Caco-2 (cell line): ENCODE results near the gene PCDHB1. TPM values are rescaled to one million over a fixed set of nuclear protein-coding genes. Genes with fewer than 3 reads are reported as not detected.
A peak's percentile ranks its signal among the peaks of the same experiment; 100 is the strongest.
"Not testable (repeated sequence)": the region's sequence is repeated elsewhere in the genome, so short reads cannot be mapped to it uniquely, and the experiment has no call there.

ENCODE experiments used
- BruUV-seq: library from RNA; stranded (reverse); fragments of 400-500 nt; replicated peaks from 2 replicates; lab custom pipeline; 2021; lab: Mats Ljungman, UMichigan
- CTCF ChIA-PET: fragments of 300-600 bp; sonication (Branson Sonifier 250); formaldehyde crosslinking; loops from one replicate; lab custom pipeline; 2022; ENCODE audit warnings: antibody characterized with exemption; lab: Charles Lee
- POLR2A ChIA-PET: fragments of 300-600 bp; sonication (Branson Sonifier 250); formaldehyde crosslinking; loops from one replicate; lab custom pipeline; 2022; ENCODE audit warnings: antibody characterized with exemption; lab: Charles Lee
- DNase-seq, 2 experiments: peaks; one replicate each; pipeline versions ENCODE4 v3.0.0 to v3.0.0-alpha.2; 2020 to 2022
- H3K27me3 ChIP-seq: replicated peaks from 2 replicates; pipeline ENCODE4 v1.6.0; 2011; ENCODE audit warnings: low read length; ENCODE audit not compliant: control insufficient read depth, insufficient read depth
- H3K36me3 ChIP-seq: 2 replicates; pipeline ENCODE4 v1.5.1; 2011; ENCODE audit warnings: low read length; ENCODE audit not compliant: control insufficient read depth, insufficient read depth
- H3K4me1 ChIP-seq: fragments of 250-450 bp; sonication (Bioruptor Pico); 2 replicates; pipeline ENCODE4 v1.5.1; 2020; ENCODE audit warnings: mild to moderate bottlenecking
- H3K4me3 ChIP-seq: 2 replicates; pipeline ENCODE4 v1.5.1; 2011; ENCODE audit warnings: low read depth, mild to moderate bottlenecking, control low read depth, low read length
- H3K9me3 ChIP-seq: fragments of 250-450 bp; sonication (Bioruptor Pico); 2 replicates; pipeline ENCODE4 v1.5.1; 2020; ENCODE audit warnings: mild to moderate bottlenecking, moderate library complexity
- H3K27ac Mint-ChIP-seq: one replicate; pipeline ENCODE4 v1.8.0; 2022; ENCODE audit warnings: mixed read lengths; ENCODE audit not compliant: unreplicated experiment
- H3K27me3 Mint-ChIP-seq: one replicate; pipeline ENCODE4 v1.8.0; 2022; ENCODE audit warnings: mixed read lengths; ENCODE audit not compliant: insufficient read depth, unreplicated experiment
- H3K36me3 Mint-ChIP-seq: one replicate; pipeline ENCODE4 v1.8.0; 2022; ENCODE audit warnings: mild to moderate bottlenecking, mixed read lengths; ENCODE audit not compliant: insufficient read depth, unreplicated experiment
- H3K4me1 Mint-ChIP-seq: one replicate; pipeline ENCODE4 v1.8.0; 2022; ENCODE audit warnings: low read depth, mixed read lengths; ENCODE audit not compliant: unreplicated experiment
- H3K4me3 Mint-ChIP-seq: one replicate; pipeline ENCODE4 v1.8.0; 2022; ENCODE audit warnings: mild to moderate bottlenecking, moderate library complexity, mixed read lengths; ENCODE audit not compliant: unreplicated experiment
- H3K9me3 Mint-ChIP-seq: one replicate; pipeline ENCODE4 v1.8.0; 2022; ENCODE audit warnings: mixed read lengths; ENCODE audit not compliant: unreplicated experiment
- CTCF ChIP-seq, 2 experiments: fragments of 200-600 bp in 1 of 2; IDR thresholded peaks; 1 replicate in 1 of 2; 2 replicates in 1 of 2; pipeline versions ENCODE4 v1.5.1 to v1.8.0; 2011 to 2022; ENCODE audit warnings: antibody characterized with exemption in 1 of 2, control low read depth in 1 of 2, inconsistent platforms in 1 of 2, low read depth in 1 of 2, low read length in 1 of 2, mild to moderate bottlenecking in 1 of 2, moderate library complexity in 1 of 2; ENCODE audit not compliant: insufficient read depth in 1 of 2, severe bottlenecking in 1 of 2, unreplicated experiment in 1 of 2
- intact Hi-C: fragments of 100-400 bp; cut with micrococcal nuclease; formaldehyde crosslinking; loops from one replicate; pipeline ENCODE4 v1.10.0; 2022; ENCODE audit not compliant: unreplicated experiment
- total RNA-seq: library from RNA; stranded (reverse); gene quantifications from 2 replicates; pipeline ENCODE4 v1.2.3, GENCODE V29; 2022

The PCDHB1 gene
- total RNA-seq, 1 experiment from 2014 or later, result not detected

- Mint-ChIP-seq H3K27ac (peak overlapping the region; percentile 63), H3K36me3 (no peaks in the 10 kb centered on the region), H3K4me1 (no peaks in the 10 kb centered on the region), H3K27me3 (no peaks in the 10 kb centered on the region), H3K9me3 (peaks cover 24% of the 10 kb centered on the region), H3K4me3 (peak overlapping the region; percentile 75)
- no TSS peak for BruUV-seq
- Histone ChIP-seq H3K9me3 (no peaks in the 10 kb centered on the region; the same call in 1 of the 2 replicates), H3K36me3 (no peaks in the 10 kb centered on the region), H3K4me1 (no peaks in the 10 kb centered on the region), H3K27me3 (no peaks in the 10 kb centered on the region), H3K4me3 (peak overlapping the region; percentile 27)
- TF ChIP-seq CTCF (IDR thresholded peaks at IDR 0.05; ENCODE audit: insufficient read depth in 1 of 2, low read depth in 1 of 2, low read length in 1 of 2, severe bottlenecking in 1 of 2, unreplicated experiment in 1 of 2), result peak in 1 of 2 experiments; percentile 20
- DNase-seq, result peak; percentile 38 to 51
- ChIA-PET POLR2A (no interaction called here), CTCF (no interaction called here)
- intact Hi-C loops, result loop anchor here (2.0 kb wide), 1 partner anchor 476 kb away; no protein-coding TSS in a partner anchor
These were observed 33.4 kb downstream of the PCDHB1 start for GRCh38 chr5:141084487-141084989.

GRCh38 chr5:141094481-141095262 is 43.5 kb downstream of the PCDHB1 start, which contains the start of gene PCDHB2:
TSS of gene PCDHB2 (plus strand) at chr5:141094615. CDS start at chr5:141094791, 176 bp downstream.
- POLR2A ChIA-PET, result no interaction called here
- BruUV-seq, result no TSS peak
- Histone ChIP-seq H3K4me3 (no peak within 1 kb of the TSS), H3K36me3 (no peaks in the 10 kb centered on the region), H3K9me3 (no peaks in the 10 kb centered on the region; the same call in 1 of the 2 replicates), H3K27me3 (no peaks in the 10 kb centered on the region), H3K4me1 (no peaks in the 10 kb centered on the region)
- Mint-ChIP-seq H3K4me3 (peak within 1 kb of the TSS; percentile 21), H3K27me3 (no peaks in the 10 kb centered on the region), H3K36me3 (no peaks in the 10 kb centered on the region), H3K9me3 (peaks cover 35% of the 10 kb centered on the region), H3K4me1 (no peaks in the 10 kb centered on the region), H3K27ac (no peak within 1 kb of the TSS)
- TF ChIP-seq CTCF (IDR thresholded peaks at IDR 0.05; ENCODE audit: insufficient read depth in 1 of 2, low read depth in 1 of 2, low read length in 1 of 2, severe bottlenecking in 1 of 2, unreplicated experiment in 1 of 2), result no peak
- CTCF ChIA-PET, result no interaction called here
- intact Hi-C loops, result no loop called here
- no peak for DNase-seq

GRCh38 chr5:141095263-141095641 is 44.1 kb downstream of the PCDHB1 start:
- Mint-ChIP-seq H3K9me3 (peaks cover 41% of the 10 kb centered on the region), H3K4me1 (no peaks in the 10 kb centered on the region), H3K36me3 (no peaks in the 10 kb centered on the region), H3K27ac (no peak overlapping the region), H3K4me3 (no peak overlapping the region), H3K27me3 (no peaks in the 10 kb centered on the region)
- DNase-seq, result no peak
- BruUV-seq, result no TSS peak
- Histone ChIP-seq H3K36me3 (no peaks in the 10 kb centered on the region), H3K4me3 (no peak overlapping the region), H3K27me3 (no peaks in the 10 kb centered on the region), H3K9me3 (no peaks in the 10 kb centered on the region; the same call in 1 of the 2 replicates), H3K4me1 (no peaks in the 10 kb centered on the region)
- TF ChIP-seq CTCF (IDR thresholded peaks at IDR 0.05; ENCODE audit: insufficient read depth in 1 of 2, low read depth in 1 of 2, low read length in 1 of 2, severe bottlenecking in 1 of 2, unreplicated experiment in 1 of 2), result no peak
- POLR2A ChIA-PET, result no interaction called here
- intact Hi-C loops, result no loop called here
- CTCF ChIA-PET, result no interaction called here

- POLR2A ChIA-PET, H3K36me3 ChIP-seq, H3K4me1 ChIP-seq, intact Hi-C loops, H3K4me3 ChIP-seq, H3K27me3 ChIP-seq, CTCF ChIA-PET, H3K9me3 ChIP-seq, H3K4me3 Mint-ChIP-seq, H3K27ac Mint-ChIP-seq, DNase-seq, H3K4me1 Mint-ChIP-seq, H3K27me3 Mint-ChIP-seq, BruUV-seq, H3K36me3 Mint-ChIP-seq: not testable (repeated sequence)
- H3K9me3 Mint-ChIP-seq, result peaks cover 47% of the 10 kb centered on the region
These were observed 45.0 kb downstream of the PCDHB1 start for GRCh38 chr5:141096181-141096580.

- H3K27me3 ChIP-seq, H3K9me3 ChIP-seq, H3K4me1 ChIP-seq, H3K36me3 Mint-ChIP-seq, DNase-seq, CTCF ChIA-PET, intact Hi-C loops, BruUV-seq, H3K27ac Mint-ChIP-seq, H3K27me3 Mint-ChIP-seq, H3K4me1 Mint-ChIP-seq, POLR2A ChIA-PET, H3K4me3 Mint-ChIP-seq, H3K4me3 ChIP-seq, H3K36me3 ChIP-seq: not testable (repeated sequence)
- peaks cover 47% of the 10 kb centered on the region for H3K9me3 Mint-ChIP-seq
These were observed 45.4 kb downstream of the PCDHB1 start for GRCh38 chr5:141096586-141096985.
